T-helper 2 cell treated with Interferon-gamma antibody and Interleukin-4, amounts not matched to agents 5 μg/mL and 100 μg/mL, for 36 hours (primary cell): Measurements from ENCODE around the gene ARHGAP8.

ENCODE experiments used
- DNase-seq: peaks from one replicate; pipeline ENCODE4 v3.0.0; 2021; ENCODE audit warnings: low spot score
- H3K27ac Mint-ChIP-seq: one replicate; pipeline ENCODE4 v1.8.0; 2021; ENCODE audit warnings: mild to moderate bottlenecking, mixed read lengths
- H3K27me3 Mint-ChIP-seq: one replicate; pipeline ENCODE4 v1.8.0; 2021; ENCODE audit warnings: low read depth, mixed read lengths
- H3K36me3 Mint-ChIP-seq: one replicate; pipeline ENCODE4 v1.8.0; 2021; ENCODE audit warnings: low read depth, mixed read lengths
- H3K4me1 Mint-ChIP-seq: one replicate; pipeline ENCODE4 v1.8.0; 2021; ENCODE audit warnings: low read depth, mixed read lengths
- H3K4me3 Mint-ChIP-seq: one replicate; pipeline ENCODE4 v1.8.0; 2022; ENCODE audit warnings: mild to moderate bottlenecking, moderate library complexity, mixed read lengths
- H3K9me3 Mint-ChIP-seq: one replicate; pipeline ENCODE4 v1.8.0; 2021; ENCODE audit warnings: mixed read lengths

Gene ARHGAP8

DNA sequence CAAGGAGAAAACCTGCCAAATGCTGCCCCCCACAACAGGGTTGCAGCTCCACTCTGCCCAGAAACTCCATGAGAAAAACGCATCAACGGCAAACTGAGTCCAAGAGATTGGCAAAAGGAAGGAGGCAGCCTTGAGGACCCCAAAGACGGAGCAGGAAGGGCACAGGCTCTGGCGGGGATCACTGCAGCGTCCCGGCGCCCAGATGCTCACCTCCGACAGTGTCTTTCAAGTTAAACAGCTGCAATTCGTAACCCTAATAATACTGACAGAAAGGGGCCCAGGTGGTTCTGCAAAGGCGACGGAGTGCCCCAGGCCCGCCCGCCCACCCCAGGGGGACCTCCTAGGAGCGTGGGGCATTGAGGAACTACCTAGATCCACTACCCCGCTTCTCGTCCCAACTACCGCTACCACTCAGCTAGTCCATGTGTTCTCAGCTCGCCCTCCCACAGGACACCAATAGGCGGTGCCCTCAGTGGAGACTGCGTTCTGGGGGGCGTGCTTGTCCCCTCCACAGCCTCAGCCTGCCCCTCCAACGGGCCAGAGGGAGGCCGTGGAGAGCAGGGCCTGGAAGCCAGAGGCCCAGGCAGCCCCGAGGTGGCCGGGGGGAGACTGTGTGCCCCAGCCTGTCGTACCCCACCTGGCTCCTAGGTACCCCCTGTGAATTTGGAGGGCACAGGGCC is 130.0 kb downstream of the ARHGAP8 start:
- Mint-ChIP-seq H3K36me3 (no peaks in the 10 kb centered on the region), H3K4me3 (no peak overlapping the region), H3K4me1 (no peaks in the 10 kb centered on the region), H3K9me3 (no peaks in the 10 kb centered on the region), H3K27me3 (no peaks in the 10 kb centered on the region), H3K27ac (no peak overlapping the region)
- DNase-seq = no peak

- Mint-ChIP-seq H3K4me1 (no peaks in the 10 kb centered on the region), H3K4me3 (no peak overlapping the region), H3K9me3 (no peaks in the 10 kb centered on the region), H3K27ac (no peak overlapping the region), H3K27me3 (no peaks in the 10 kb centered on the region), H3K36me3 (no peaks in the 10 kb centered on the region)
- DNase-seq = no peak
Measured at GRCh38 chr22:44883011-44883421, 130.6 kb downstream of the ARHGAP8 start.

DNA sequence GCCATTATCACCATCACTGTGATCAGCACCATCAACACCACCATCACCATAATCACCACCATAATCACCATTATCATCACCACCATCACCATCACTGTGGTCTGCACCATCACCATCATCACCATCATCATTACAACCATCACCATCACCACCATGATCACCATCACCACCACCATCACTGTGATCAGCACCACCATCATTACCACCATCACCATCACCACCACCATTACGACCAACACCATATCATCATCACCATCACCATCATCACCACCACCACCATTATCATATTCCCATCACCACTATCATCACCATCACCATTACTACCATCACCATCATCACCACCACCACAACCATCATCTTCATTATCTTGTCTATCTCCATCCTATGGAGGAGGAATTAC is 132.2 kb downstream of the ARHGAP8 start:
- Mint-ChIP-seq H3K27me3 (no peaks in the 10 kb centered on the region), H3K27ac (no peak overlapping the region), H3K4me1 (no peaks in the 10 kb centered on the region), H3K9me3 (no peaks in the 10 kb centered on the region), H3K4me3 (no peak overlapping the region), H3K36me3 (no peaks in the 10 kb centered on the region)
- no peak for DNase-seq

DNA sequence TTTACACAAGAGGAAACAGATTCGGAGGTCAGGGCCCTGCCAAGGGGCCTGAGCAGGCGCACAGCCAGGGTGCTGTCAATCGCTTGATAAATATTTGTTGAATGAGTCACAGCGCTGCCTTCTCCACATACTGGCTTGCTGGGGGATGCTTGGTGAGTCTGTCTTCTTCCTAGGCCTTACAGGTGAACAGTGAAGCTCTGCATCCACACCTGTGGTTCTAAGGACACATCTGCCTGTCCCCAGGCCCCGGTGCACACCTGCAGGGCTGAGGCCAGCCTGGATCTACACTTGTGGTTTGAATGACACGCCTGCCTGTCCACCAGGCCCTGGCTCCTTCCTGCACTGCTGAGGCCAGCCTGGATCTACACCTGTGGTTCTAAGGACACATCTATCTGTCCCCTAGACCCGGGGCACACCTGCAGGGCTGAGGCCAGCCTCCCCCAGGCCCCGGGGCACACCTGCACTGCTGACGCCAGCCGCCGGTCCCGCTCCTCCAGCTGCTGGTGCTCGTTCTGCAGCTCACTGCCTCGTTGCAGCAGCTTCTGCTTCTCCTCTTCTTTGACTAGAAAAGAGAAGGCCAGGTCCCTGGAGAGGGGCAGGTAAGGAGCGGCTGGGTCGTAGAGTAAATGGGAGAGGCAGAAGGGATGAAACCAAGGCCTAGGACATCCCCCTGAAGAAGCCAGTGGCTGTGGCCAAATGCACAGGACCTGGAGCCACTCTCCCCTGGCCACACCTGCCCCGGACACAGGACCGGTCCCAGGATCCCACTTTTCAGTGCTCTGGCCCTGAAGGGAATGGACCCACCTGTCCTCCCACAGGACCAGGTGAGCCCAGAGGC is 132.8 kb downstream of the ARHGAP8 start:
- H3K27ac Mint-ChIP-seq = no peak overlapping the region
- no peaks in the 10 kb centered on the region for H3K36me3 Mint-ChIP-seq
- no peaks in the 10 kb centered on the region for H3K4me1 Mint-ChIP-seq
- H3K9me3 Mint-ChIP-seq = no peaks in the 10 kb centered on the region
- no peak for DNase-seq
- no peaks in the 10 kb centered on the region for H3K27me3 Mint-ChIP-seq
- no peak overlapping the region for H3K4me3 Mint-ChIP-seq

DNA sequence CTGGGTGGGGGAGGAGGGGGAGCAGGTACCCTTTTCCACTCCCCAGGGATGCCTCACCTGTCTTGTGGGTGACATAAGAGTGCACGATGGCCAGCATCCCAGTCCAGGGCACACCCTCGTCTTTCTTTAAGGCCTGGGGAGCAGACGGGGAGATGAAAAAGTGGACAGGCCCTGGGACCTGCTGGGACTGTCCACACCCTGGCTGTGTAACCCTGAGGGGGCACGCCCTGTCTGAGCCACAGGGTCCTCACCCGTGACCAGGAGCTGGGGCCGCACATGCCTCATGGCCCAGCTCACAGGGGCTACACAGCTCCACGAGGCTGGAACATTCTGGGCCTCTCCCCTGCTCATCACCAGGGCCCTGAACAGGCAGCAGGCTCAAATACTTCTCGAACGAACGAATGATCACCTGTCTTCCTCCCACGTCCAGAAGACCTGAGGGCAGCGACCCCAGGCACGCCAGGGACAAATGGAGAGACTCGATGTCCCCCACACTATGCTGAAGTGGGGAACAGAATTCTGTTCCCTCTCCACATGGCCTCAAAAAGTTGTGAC is 133.5 kb downstream of the ARHGAP8 start:
- no peaks in the 10 kb centered on the region for H3K4me1 Mint-ChIP-seq
- H3K27ac Mint-ChIP-seq = no peak overlapping the region
- DNase-seq = no peak
- H3K4me3 Mint-ChIP-seq = no peak overlapping the region
- H3K36me3 Mint-ChIP-seq = no peaks in the 10 kb centered on the region
- no peaks in the 10 kb centered on the region for H3K27me3 Mint-ChIP-seq
- H3K9me3 Mint-ChIP-seq = no peaks in the 10 kb centered on the region

GRCh38 chr22:44887941-44888366 is 135.6 kb downstream of the ARHGAP8 start:
- H3K4me3 Mint-ChIP-seq = no peak overlapping the region
- H3K27me3 Mint-ChIP-seq = no peaks in the 10 kb centered on the region
- DNase-seq = no peak
- H3K9me3 Mint-ChIP-seq = no peaks in the 10 kb centered on the region
- no peaks in the 10 kb centered on the region for H3K36me3 Mint-ChIP-seq
- no peak overlapping the region for H3K27ac Mint-ChIP-seq
- H3K4me1 Mint-ChIP-seq = no peaks in the 10 kb centered on the region

DNA sequence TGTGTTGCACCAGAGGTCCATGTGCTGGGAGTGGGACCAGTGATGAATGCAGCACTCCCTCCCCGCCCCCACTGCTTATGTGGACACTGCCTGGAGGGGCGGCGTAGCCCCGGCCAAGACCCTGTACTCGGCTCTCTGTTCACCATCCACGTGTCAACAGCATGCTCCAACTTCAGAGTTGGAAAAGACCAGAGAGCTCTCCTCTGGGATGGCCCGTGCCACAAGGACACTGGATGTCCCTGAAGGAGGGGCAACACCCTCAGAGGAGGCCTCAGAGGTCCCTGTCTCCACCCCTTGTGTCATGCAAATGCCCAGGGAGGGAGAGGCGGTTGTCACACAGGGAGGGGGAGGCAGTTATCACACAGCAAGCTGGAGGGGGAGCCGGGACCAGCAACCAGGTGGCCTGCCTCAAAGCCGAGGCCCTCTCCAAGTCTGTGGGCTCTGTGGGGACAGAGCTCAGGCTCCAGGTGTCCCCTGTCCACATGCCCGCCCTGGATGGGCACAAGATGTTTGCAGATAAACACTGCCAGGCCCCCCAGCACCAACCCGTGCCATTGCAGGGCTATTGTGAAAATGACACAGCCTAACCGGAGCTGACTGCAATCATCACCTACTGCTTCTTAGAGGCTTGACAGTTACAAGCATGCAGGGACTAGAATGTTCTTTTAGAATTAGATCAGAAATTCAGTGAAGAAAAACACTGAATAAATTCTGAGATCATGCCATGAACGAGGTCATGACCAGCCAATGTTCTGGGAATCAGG is 136.3 kb downstream of the ARHGAP8 start:
- Mint-ChIP-seq H3K36me3 (no peaks in the 10 kb centered on the region), H3K27ac (no peak overlapping the region), H3K4me1 (no peaks in the 10 kb centered on the region), H3K9me3 (no peaks in the 10 kb centered on the region), H3K27me3 (no peaks in the 10 kb centered on the region), H3K4me3 (no peak overlapping the region)
- no peak for DNase-seq

GRCh38 chr22:44889255-44889878 is 137.0 kb downstream of the ARHGAP8 start:
- Mint-ChIP-seq H3K27me3 (no peaks in the 10 kb centered on the region), H3K27ac (no peak overlapping the region), H3K4me1 (no peaks in the 10 kb centered on the region), H3K4me3 (no peak overlapping the region), H3K36me3 (no peaks in the 10 kb centered on the region), H3K9me3 (no peaks in the 10 kb centered on the region)
- no peak for DNase-seq

GRCh38 chr22:44890416-44891292 is 138.3 kb downstream of the ARHGAP8 start:
- Mint-ChIP-seq H3K9me3 (no peaks in the 10 kb centered on the region), H3K27ac (no peak overlapping the region), H3K4me3 (no peak overlapping the region), H3K27me3 (no peaks in the 10 kb centered on the region), H3K4me1 (no peaks in the 10 kb centered on the region), H3K36me3 (no peaks in the 10 kb centered on the region)
- no peak for DNase-seq

DNA sequence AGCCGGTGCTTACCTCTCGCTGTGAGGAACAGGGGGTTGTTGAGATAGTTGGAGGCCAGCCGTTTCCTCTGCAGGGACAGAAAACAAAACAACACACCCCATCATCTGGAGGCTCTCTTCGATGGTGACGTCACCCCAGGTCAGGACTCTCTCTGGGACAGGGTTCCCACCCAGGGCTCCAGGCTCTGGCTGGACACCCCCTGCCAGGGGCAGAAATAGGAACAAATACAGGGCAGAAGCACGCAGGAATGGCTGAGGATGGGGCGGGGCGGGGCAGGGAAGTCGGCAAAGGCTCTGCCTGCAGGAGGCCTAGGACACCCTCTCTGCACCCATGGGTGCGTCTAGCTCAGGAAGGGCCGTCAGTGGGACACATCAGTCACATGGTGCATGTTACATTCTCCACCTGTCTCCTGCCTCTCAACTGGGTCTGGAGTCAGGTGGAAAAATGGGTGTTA is 138.9 kb downstream of the ARHGAP8 start:
- H3K9me3 Mint-ChIP-seq = no peaks in the 10 kb centered on the region
- H3K27ac Mint-ChIP-seq = no peak overlapping the region
- H3K36me3 Mint-ChIP-seq = no peaks in the 10 kb centered on the region
- H3K4me3 Mint-ChIP-seq = no peak overlapping the region
- no peak for DNase-seq
- H3K27me3 Mint-ChIP-seq = no peaks in the 10 kb centered on the region
- no peaks in the 10 kb centered on the region for H3K4me1 Mint-ChIP-seq

DNA sequence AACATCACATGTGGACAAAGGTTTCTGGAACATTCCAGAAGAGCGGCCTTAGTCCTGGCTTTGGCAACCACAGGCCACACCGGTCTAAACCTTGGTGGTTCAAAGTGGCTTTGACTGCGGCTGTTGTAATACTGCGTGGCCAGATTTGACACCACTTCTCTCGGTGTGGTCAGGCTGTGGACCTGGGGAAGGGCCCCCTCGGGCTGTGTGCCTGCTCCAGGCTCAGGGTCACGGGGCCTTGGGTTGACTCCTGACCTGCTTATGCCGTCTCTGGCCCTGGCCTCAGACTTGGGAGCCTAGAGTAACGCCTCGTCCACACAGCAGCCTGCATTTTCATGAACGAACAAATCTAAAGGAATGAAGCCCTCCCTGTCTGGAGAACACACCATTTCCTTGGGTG is 139.4 kb downstream of the ARHGAP8 start:
- no peak overlapping the region for H3K4me3 Mint-ChIP-seq
- H3K4me1 Mint-ChIP-seq = no peaks in the 10 kb centered on the region
- H3K27ac Mint-ChIP-seq = no peak overlapping the region
- H3K27me3 Mint-ChIP-seq = no peaks in the 10 kb centered on the region
- no peaks in the 10 kb centered on the region for H3K9me3 Mint-ChIP-seq
- no peak for DNase-seq
- H3K36me3 Mint-ChIP-seq = no peaks in the 10 kb centered on the region

DNA sequence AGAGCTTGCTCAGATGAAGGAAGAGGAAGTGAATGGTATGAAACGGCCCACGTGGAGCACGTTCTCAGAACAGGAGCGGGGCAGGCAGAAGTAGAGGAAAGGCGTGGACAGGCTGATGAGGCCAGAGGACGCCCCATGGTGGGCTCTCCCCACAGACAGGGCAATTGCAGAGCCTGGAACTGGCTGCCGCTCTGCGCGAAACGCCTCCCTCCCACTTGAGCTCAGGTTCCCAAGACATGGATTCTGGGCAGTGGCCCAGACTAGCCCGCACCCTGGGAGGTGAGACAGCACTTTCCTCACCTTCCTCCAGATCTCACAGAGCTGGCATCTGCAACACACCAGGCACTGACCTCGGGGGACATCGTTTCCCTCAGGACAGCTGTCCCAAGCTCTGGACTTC is 139.9 kb downstream of the ARHGAP8 start:
- no peak overlapping the region for H3K4me3 Mint-ChIP-seq
- no peaks in the 10 kb centered on the region for H3K4me1 Mint-ChIP-seq
- no peaks in the 10 kb centered on the region for H3K9me3 Mint-ChIP-seq
- no peaks in the 10 kb centered on the region for H3K36me3 Mint-ChIP-seq
- no peak overlapping the region for H3K27ac Mint-ChIP-seq
- DNase-seq = no peak
- no peaks in the 10 kb centered on the region for H3K27me3 Mint-ChIP-seq
